ENCODE data around the gene RAB42.

Gene RAB42

GRCh38 chr1:28601696-28602095 is 9.6 kb downstream of the RAB42 start:
- Mint-ChIP-seq H3K27ac (no peak overlapping the region), H3K4me3 (no peak overlapping the region), H3K9me3 (no peaks in the 10 kb centered on the region), H3K4me1 (peaks cover 13% of the 10 kb centered on the region), H3K27me3 (no peaks in the 10 kb centered on the region), H3K36me3 (ENCODE audit: low read depth) (peaks cover 24% of the 10 kb centered on the region)
- ATAC-seq (peak; percentile 72), DNase-seq (no peak)

GRCh38 chr1:28602536-28603439 is 10.7 kb downstream of the RAB42 start:
- Mint-ChIP-seq H3K36me3 (ENCODE audit: low read depth) (peaks cover 24% of the 10 kb centered on the region), H3K9me3 (no peaks in the 10 kb centered on the region), H3K27ac (no peak overlapping the region), H3K4me3 (no peak overlapping the region), H3K27me3 (no peaks in the 10 kb centered on the region), H3K4me1 (peaks cover 13% of the 10 kb centered on the region)
- ATAC-seq = no peak
- DNase-seq = no peak

- Mint-ChIP-seq H3K9me3 (no peaks in the 10 kb centered on the region), H3K4me1 (peaks cover 13% of the 10 kb centered on the region), H3K36me3 (ENCODE audit: low read depth) (peaks cover 26% of the 10 kb centered on the region), H3K27ac (peak overlapping the region; percentile 42), H3K27me3 (no peaks in the 10 kb centered on the region), H3K4me3 (no peak overlapping the region)
- DNase-seq = no peak
- ATAC-seq = no peak
Measured at GRCh38 chr1:28604411-28604810, 12.3 kb downstream of the RAB42 start.

GRCh38 chr1:28604962-28605361 is 12.9 kb downstream of the RAB42 start:
- DNase-seq (no peak), ATAC-seq (no peak)
- peaks cover 13% of the 10 kb centered on the region for H3K4me1 Mint-ChIP-seq
- H3K27me3 Mint-ChIP-seq = no peaks in the 10 kb centered on the region
- peaks cover 30% of the 10 kb centered on the region for H3K36me3 Mint-ChIP-seq (ENCODE audit: low read depth)
- H3K27ac Mint-ChIP-seq = peak overlapping the region; percentile 42
- no peak overlapping the region for H3K4me3 Mint-ChIP-seq
- H3K9me3 Mint-ChIP-seq = no peaks in the 10 kb centered on the region

- Mint-ChIP-seq H3K9me3 (no peaks in the 10 kb centered on the region), H3K27me3 (no peaks in the 10 kb centered on the region), H3K36me3 (ENCODE audit: low read depth) (peaks cover 31% of the 10 kb centered on the region), H3K4me1 (peaks cover 8% of the 10 kb centered on the region), H3K27ac (no peak overlapping the region), H3K4me3 (no peak overlapping the region)
- ATAC-seq (no peak), DNase-seq (no peak)
Measured at GRCh38 chr1:28606771-28607170, 14.7 kb downstream of the RAB42 start.

GRCh38 chr1:28613175-28613574 is 21.1 kb downstream of the RAB42 start:
- Mint-ChIP-seq H3K4me1 (no peaks in the 10 kb centered on the region), H3K4me3 (no peak overlapping the region), H3K36me3 (ENCODE audit: low read depth) (peaks cover 32% of the 10 kb centered on the region), H3K27me3 (no peaks in the 10 kb centered on the region), H3K27ac (no peak overlapping the region), H3K9me3 (no peaks in the 10 kb centered on the region)
- no peak for ATAC-seq
- DNase-seq = no peak

- DNase-seq = no peak
- ATAC-seq = no peak
- Mint-ChIP-seq H3K27ac (no peak overlapping the region), H3K4me3 (no peak overlapping the region), H3K36me3 (ENCODE audit: low read depth) (peaks cover 7% of the 10 kb centered on the region), H3K4me1 (peaks cover 8% of the 10 kb centered on the region), H3K9me3 (no peaks in the 10 kb centered on the region), H3K27me3 (no peaks in the 10 kb centered on the region)
Measured at GRCh38 chr1:28631713-28632112, 39.6 kb downstream of the RAB42 start.

- DNase-seq = no peak
- no peak for ATAC-seq
- Mint-ChIP-seq H3K27me3 (no peaks in the 10 kb centered on the region), H3K27ac (peak overlapping the region; percentile 40), H3K4me1 (peaks cover 12% of the 10 kb centered on the region), H3K4me3 (no peak overlapping the region), H3K9me3 (no peaks in the 10 kb centered on the region), H3K36me3 (ENCODE audit: low read depth) (peaks cover 7% of the 10 kb centered on the region)
Measured at GRCh38 chr1:28632560-28632959, 40.5 kb downstream of the RAB42 start.

GRCh38 chr1:28640766-28641165 is 48.7 kb downstream of the RAB42 start:
- no peak overlapping the region for H3K27ac Mint-ChIP-seq
- H3K27me3 Mint-ChIP-seq = no peaks in the 10 kb centered on the region
- ATAC-seq (no peak), DNase-seq (peak; percentile 14)
- H3K4me1 Mint-ChIP-seq = peaks cover 51% of the 10 kb centered on the region
- H3K4me3 Mint-ChIP-seq = peak overlapping the region; percentile 11
- no peaks in the 10 kb centered on the region for H3K9me3 Mint-ChIP-seq
- H3K36me3 Mint-ChIP-seq (ENCODE audit: low read depth) = peaks cover 20% of the 10 kb centered on the region

GRCh38 chr1:28642056-28642846 is 50.2 kb downstream of the RAB42 start:
- DNase-seq (no peak), ATAC-seq (peak; percentile 17)
- no peaks in the 10 kb centered on the region for H3K9me3 Mint-ChIP-seq
- no peaks in the 10 kb centered on the region for H3K27me3 Mint-ChIP-seq
- H3K36me3 Mint-ChIP-seq (ENCODE audit: low read depth) = peaks cover 16% of the 10 kb centered on the region
- peak overlapping the region; percentile 97 for H3K27ac Mint-ChIP-seq
- peak overlapping the region; percentile 99 for H3K4me3 Mint-ChIP-seq
- peaks cover 49% of the 10 kb centered on the region for H3K4me1 Mint-ChIP-seq

- no peaks in the 10 kb centered on the region for H3K27me3 Mint-ChIP-seq
- H3K9me3 Mint-ChIP-seq = no peaks in the 10 kb centered on the region
- peak within 1 kb of the TSS; percentile 97 for H3K27ac Mint-ChIP-seq
- peak; percentile 92 for ATAC-seq
- peaks cover 57% of the 10 kb centered on the region for H3K4me1 Mint-ChIP-seq
- H3K4me3 Mint-ChIP-seq = peak within 1 kb of the TSS; percentile 99
- peaks cover 16% of the 10 kb centered on the region for H3K36me3 Mint-ChIP-seq (ENCODE audit: low read depth)
- DNase-seq = peak; percentile 91
Measured at GRCh38 chr1:28642847-28643635, 51.0 kb downstream of the RAB42 start, which contains the start of gene TAF12. TAF12 (minus strand) TSS chr1:28643067; CDS start chr1:28622081, 20,986 bp downstream.

- Mint-ChIP-seq H3K4me1 (peaks cover 71% of the 10 kb centered on the region), H3K27ac (peak overlapping the region; percentile 97), H3K36me3 (ENCODE audit: low read depth) (peaks cover 16% of the 10 kb centered on the region), H3K9me3 (no peaks in the 10 kb centered on the region), H3K4me3 (peak overlapping the region; percentile 99), H3K27me3 (no peaks in the 10 kb centered on the region)
- DNase-seq (no peak), ATAC-seq (no peak)
Measured at GRCh38 chr1:28644494-28644893, 52.4 kb downstream of the RAB42 start.

Data from activated naive CD8-positive, alpha-beta T cell treated with anti-CD3 and anti-CD28 coated beads, Interleukin-2, amount 50 U/mL, for 24 hours (primary cell).